Measurements from ENCODE around the gene MPV17L2. TPM values are rescaled to one million over a fixed set of nuclear protein-coding genes. Genes with fewer than 3 reads are reported as not detected.

The MPV17L2 gene
- total RNA-seq, 1 donor from 2014 or later = 12.5 TPM

- TF ChIP-seq CTCF (IDR thresholded peaks at IDR 0.05; ENCODE audit: borderline replicate concordance) = no peak
- DNase-seq = no peak
- no peaks in the 10 kb centered on the region for H3K9me3 ChIP-seq (replicated peaks)
Observed at GRCh38 chr19:18216789-18217188, 23.8 kb downstream of the MPV17L2 start.

GRCh38 chr19:18218159-18218558 lies 25.1 kb downstream of the MPV17L2 start:
- DNase-seq = no peak
- no peaks in the 10 kb centered on the region for H3K4me1 ChIP-seq
- no peaks in the 10 kb centered on the region for H3K9me3 ChIP-seq (replicated peaks)
- no peaks in the 10 kb centered on the region for H3K36me3 ChIP-seq
- TF ChIP-seq CTCF (IDR thresholded peaks at IDR 0.05; ENCODE audit: borderline replicate concordance) = no peak
- no peak overlapping the region for H3K4me3 ChIP-seq
- no peak overlapping the region for H3K27ac ChIP-seq (replicated peaks)
- intact Hi-C loops (cut with micrococcal nuclease) = no loop called here
- H3K27me3 ChIP-seq (ENCODE audit: low read depth) = peaks cover 24% of the 10 kb centered on the region

More at GRCh38 chr19:18216789-18217188, 23.8 kb downstream of the MPV17L2 start:
- no peaks in the 10 kb centered on the region for H3K4me1 ChIP-seq
- H3K27ac ChIP-seq (replicated peaks) = no peak overlapping the region
- intact Hi-C loops (cut with micrococcal nuclease) = no loop called here
- peaks cover 19% of the 10 kb centered on the region for H3K27me3 ChIP-seq (ENCODE audit: low read depth)
- H3K4me3 ChIP-seq = no peak overlapping the region
- no peaks in the 10 kb centered on the region for H3K36me3 ChIP-seq

- TF ChIP-seq CTCF (IDR thresholded peaks at IDR 0.05; ENCODE audit: borderline replicate concordance) = no peak
- H3K4me3 ChIP-seq = no peak overlapping the region
- H3K4me1 ChIP-seq = no peaks in the 10 kb centered on the region
- no peak overlapping the region for H3K27ac ChIP-seq (replicated peaks)
- H3K36me3 ChIP-seq = no peaks in the 10 kb centered on the region
- H3K27me3 ChIP-seq (ENCODE audit: low read depth) = peaks cover 24% of the 10 kb centered on the region
- no peak for DNase-seq
- no peaks in the 10 kb centered on the region for H3K9me3 ChIP-seq (replicated peaks)
- intact Hi-C loops (cut with micrococcal nuclease) = no loop called here
Observed at GRCh38 chr19:18218600-18218999, 25.6 kb downstream of the MPV17L2 start.

GRCh38 chr19:18219911-18220631 lies 27.1 kb downstream of the MPV17L2 start:
- H3K27me3 ChIP-seq (ENCODE audit: low read depth) = peaks cover 29% of the 10 kb centered on the region
- no peaks in the 10 kb centered on the region for H3K36me3 ChIP-seq
- intact Hi-C loops (cut with micrococcal nuclease) = no loop called here
- no peak for TF ChIP-seq CTCF (IDR thresholded peaks at IDR 0.05; ENCODE audit: borderline replicate concordance)
- H3K4me3 ChIP-seq = no peak overlapping the region
- H3K9me3 ChIP-seq (replicated peaks) = no peaks in the 10 kb centered on the region
- H3K4me1 ChIP-seq = peaks cover 12% of the 10 kb centered on the region
- H3K27ac ChIP-seq (replicated peaks) = no peak overlapping the region
- no peak for DNase-seq

- no peak overlapping the region for H3K27ac ChIP-seq (replicated peaks)
- H3K27me3 ChIP-seq (ENCODE audit: low read depth) = peaks cover 36% of the 10 kb centered on the region
- intact Hi-C loops (cut with micrococcal nuclease) = no loop called here
- peaks cover 18% of the 10 kb centered on the region for H3K4me1 ChIP-seq
- no peaks in the 10 kb centered on the region for H3K36me3 ChIP-seq
- no peaks in the 10 kb centered on the region for H3K9me3 ChIP-seq (replicated peaks)
- H3K4me3 ChIP-seq = no peak overlapping the region
- DNase-seq = no peak
- no peak for TF ChIP-seq CTCF (IDR thresholded peaks at IDR 0.05; ENCODE audit: borderline replicate concordance)
Observed at GRCh38 chr19:18220632-18221275, 27.7 kb downstream of the MPV17L2 start.

All from left ventricle myocardium inferior (tissue), 1 donor.